GM20000 (cell line): Measurements from ENCODE around the gene AOPEP.

Source experiments
- DNase-seq: peaks from one replicate; pipeline ENCODE4 v3.0.0; 2012; ENCODE audit warnings: low spot score
- TF ChIP-seq, protein P1 (sequence below): IDR thresholded peaks from 2 replicates; pipeline ENCODE4 v1.5.1; 2012; ENCODE audit warnings: mild to moderate bottlenecking, control low read depth; ENCODE audit errors: extremely low read depth, missing control alignments

Gene AOPEP

DNA sequence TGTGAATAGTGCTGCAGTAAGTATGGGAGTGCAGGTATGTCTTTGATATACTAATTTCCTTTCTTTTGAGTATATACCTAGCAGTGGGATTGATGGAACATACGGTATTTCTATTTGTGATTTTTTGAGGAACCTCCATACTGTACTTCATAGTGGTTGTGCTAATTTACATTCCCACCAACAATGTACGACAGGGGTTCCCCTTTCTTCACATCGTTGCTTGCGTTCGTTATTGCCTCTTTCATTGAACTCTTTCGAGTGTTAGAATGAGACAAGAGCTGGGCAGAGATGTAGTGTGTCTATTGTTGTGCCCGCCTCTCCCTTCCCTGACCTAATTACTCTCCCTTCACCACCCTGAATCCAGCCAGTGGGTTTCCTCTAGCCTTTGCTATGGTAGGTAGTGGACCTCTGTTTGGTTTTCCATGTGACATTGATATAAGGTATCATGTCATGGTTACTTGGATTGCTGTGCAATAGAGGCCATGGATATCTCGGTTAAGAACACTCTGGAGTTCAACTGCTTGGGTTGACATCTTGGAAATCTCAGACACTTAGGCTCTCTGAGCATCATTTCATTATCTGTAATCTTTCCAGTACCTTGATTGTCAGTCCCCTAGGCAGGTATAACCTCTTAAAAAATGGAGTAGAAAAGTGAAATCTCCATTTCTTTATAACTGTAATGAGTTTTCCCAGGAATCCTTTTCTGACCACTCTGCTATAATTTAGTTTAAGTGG lies 19.5 kb downstream of the AOPEP start:
- DNase-seq, result no peak
- TF ChIP-seq, protein P1, sequence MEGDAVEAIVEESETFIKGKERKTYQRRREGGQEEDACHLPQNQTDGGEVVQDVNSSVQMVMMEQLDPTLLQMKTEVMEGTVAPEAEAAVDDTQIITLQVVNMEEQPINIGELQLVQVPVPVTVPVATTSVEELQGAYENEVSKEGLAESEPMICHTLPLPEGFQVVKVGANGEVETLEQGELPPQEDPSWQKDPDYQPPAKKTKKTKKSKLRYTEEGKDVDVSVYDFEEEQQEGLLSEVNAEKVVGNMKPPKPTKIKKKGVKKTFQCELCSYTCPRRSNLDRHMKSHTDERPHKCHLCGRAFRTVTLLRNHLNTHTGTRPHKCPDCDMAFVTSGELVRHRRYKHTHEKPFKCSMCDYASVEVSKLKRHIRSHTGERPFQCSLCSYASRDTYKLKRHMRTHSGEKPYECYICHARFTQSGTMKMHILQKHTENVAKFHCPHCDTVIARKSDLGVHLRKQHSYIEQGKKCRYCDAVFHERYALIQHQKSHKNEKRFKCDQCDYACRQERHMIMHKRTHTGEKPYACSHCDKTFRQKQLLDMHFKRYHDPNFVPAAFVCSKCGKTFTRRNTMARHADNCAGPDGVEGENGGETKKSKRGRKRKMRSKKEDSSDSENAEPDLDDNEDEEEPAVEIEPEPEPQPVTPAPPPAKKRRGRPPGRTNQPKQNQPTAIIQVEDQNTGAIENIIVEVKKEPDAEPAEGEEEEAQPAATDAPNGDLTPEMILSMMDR, result no peak

DNA sequence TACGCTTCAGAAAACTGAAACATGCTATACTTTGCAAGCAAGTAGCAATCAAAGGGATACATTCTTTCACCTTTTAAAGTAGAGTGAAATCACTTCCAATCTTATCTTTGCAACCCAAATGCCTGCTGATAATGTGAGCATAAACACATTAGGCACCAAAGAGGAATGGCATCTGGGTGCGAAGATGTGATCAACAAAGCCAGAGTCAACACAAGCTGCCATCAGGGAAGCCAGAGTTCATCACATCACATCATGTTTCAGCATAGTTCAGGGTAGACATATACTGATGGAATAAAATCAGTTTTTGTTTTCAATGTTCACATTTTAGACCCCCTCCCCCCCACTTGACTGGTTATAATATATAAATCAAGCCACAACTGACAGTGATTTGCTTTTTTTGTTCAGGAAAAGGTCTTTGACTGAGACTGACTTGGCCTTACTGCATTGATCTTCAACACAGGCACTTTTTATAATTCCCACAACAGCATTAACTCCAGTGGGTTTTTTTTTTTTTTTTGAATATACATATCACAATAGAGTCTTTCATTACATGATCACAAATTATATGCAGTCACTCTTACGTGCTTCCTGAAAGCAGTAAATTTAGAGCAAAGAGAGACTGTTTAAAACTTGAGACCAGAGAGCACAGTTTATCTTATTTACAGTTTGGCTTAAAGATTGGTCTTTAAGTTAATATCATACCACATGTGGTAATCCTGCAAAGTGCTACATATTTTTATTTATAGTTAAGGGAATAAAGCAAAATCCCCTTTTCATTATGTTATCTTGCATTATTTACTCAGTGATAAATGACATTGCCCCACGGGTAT lies 20.3 kb downstream of the AOPEP start:
- DNase-seq, result no peak
- TF ChIP-seq, protein P1, result no peak

DNA sequence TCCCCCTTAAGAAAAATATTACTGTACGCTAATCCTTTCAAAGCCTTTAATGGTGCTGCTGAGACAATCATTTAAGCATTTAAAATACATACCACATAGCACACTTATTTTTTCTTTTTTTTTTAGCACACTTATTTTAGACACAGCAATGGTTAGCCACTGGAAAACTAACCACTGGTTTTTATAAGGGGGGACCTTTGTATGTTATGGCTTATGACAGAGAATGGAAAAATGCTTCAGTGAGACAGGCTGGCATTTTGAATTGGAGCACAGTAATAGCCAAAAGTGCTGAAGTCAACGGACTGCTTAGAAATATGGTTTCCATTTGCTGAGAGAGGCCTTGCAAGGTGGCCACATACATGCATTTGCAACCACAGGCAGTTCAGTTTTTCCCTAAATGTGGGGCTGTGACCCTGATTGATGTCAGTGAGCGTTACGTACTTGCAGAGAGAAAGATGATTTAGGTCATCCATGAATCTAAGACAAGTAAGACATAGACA lies 28.5 kb downstream of the AOPEP start:
- TF ChIP-seq, protein P1, result no peak
- DNase-seq, result no peak

DNA sequence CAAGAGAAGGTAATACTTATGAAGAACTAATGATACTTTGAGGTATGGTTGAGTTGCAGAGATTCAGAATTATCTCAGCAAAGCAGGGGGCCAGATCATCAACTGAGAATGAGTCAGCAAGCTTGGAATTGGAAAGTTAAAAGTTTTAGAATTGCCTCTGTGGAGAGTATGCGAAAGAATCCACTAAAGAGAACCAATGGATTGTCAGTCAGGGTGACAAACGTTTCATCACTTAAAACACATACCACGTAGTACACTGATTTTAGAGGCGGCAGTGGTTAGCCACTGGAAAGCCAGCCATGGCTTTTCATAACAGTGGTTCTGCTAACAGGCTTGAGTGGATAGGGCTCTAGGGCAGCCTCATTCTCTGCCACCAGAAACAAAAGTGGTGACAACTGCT lies 30.7 kb downstream of the AOPEP start:
- DNase-seq, result no peak
- TF ChIP-seq, protein P1, result no peak

DNA sequence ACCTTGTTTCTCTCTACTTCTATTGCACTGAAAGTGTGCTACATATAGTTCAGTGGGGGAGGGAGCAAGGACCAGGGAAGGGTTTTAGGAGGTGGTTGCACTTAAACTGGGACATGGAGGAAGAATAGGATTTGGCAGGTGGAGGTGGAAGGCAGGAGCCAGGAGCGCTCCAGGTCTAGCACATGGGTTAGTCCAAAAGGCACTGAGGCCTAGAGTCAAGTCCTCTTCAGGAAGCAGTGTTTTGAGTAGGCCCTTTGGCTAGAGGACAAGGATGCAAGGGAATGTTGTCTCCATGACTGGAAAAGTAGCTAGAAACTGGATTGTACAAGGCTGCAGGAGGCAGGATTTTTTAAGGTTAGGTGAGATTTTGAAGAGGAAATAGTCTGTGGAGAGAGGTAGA lies 31.5 kb downstream of the AOPEP start:
- no peak for DNase-seq
- TF ChIP-seq, protein P1, result no peak

DNA sequence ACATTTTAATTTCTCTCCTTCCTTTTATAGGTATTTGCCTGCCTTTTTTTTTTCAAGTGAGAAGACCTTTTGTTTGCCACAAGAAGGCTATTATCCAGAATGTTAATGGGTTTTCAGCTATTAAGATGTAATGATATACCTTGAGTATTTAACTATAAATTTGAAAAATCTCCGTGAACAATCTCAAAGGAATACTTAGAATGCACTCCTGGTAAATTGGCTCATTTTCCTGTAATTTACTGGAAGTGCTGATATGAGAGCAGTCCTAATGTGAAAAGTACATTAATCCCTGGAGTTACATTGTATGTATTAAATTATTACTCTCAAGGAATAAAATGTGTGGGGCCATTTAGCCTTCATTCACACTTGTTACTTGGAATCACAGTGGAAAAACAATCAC lies 32.4 kb downstream of the AOPEP start:
- no peak for DNase-seq
- TF ChIP-seq, protein P1, result no peak

DNA sequence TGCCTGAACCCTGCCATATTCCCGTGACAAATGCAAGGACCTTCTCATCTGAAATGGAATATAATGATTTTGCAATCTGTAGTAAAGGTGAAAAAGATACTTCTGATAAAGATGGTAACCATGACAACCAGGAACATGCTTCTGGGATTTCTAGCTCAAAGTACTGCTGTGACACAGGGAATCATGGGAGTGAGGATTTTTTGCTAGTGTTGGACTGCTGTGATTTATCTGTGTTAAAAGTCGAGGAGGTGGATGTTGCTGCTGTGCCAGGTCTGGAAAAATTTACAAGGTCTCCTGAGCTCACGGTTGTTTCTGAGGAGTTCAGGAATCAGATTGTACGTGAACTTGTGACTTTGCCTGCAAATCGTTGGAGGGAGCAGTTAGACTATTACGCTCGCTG lies 33.5 kb downstream of the AOPEP start:
- TF ChIP-seq, protein P1, result no peak

More for the DNA sequence above, 33.5 kb downstream of the AOPEP start:
- DNase-seq, result no peak
